ENCODE results near the gene TBXA2R. TPM values are rescaled to one million over a fixed set of nuclear protein-coding genes. Genes with fewer than 3 reads are reported as not detected.

Gene TBXA2R
- total RNA-seq, 2 donors from 2014 or later = 1.3 to 1.8 TPM

GRCh38 chr19:3557461-3558248 lies 49.0 kb downstream of the TBXA2R start, which contains the start of gene MFSD12:
TSS of gene MFSD12 (minus strand) at chr19:3557586. CDS start at chr19:3557403, 183 bp downstream.
- ATAC-seq (peak; percentile 90 to 93), DNase-seq (ENCODE audit: low spot score in 2 of 2) (peak; percentile 94 to 96)
- Mint-ChIP-seq H3K36me3 (peaks cover 6 to 12% of the 10 kb centered on the region in 2 donors), H3K9me3 (no peaks in the 10 kb centered on the region), H3K27ac (peak within 1 kb of the TSS; percentile 83 to 97)

GRCh38 chr19:3556978-3557460 lies 49.7 kb downstream of the TBXA2R start:
- DNase-seq (ENCODE audit: low spot score in 2 of 2) (peak; percentile 57 to 77), ATAC-seq (peak; percentile 39 to 51)
- Mint-ChIP-seq H3K36me3 (peaks cover 6 to 12% of the 10 kb centered on the region in 2 donors), H3K9me3 (no peaks in the 10 kb centered on the region), H3K27ac (peak overlapping the region; percentile 83 to 97)

GRCh38 chr19:3556423-3556977 lies 50.2 kb downstream of the TBXA2R start:
- Mint-ChIP-seq H3K36me3 (peaks cover 6 to 12% of the 10 kb centered on the region in 2 donors), H3K9me3 (no peaks in the 10 kb centered on the region), H3K27ac (peak overlapping the region; percentile 83 to 97)
- no peak for DNase-seq (ENCODE audit: low spot score in 2 of 2)
- no peak for ATAC-seq

DNA sequence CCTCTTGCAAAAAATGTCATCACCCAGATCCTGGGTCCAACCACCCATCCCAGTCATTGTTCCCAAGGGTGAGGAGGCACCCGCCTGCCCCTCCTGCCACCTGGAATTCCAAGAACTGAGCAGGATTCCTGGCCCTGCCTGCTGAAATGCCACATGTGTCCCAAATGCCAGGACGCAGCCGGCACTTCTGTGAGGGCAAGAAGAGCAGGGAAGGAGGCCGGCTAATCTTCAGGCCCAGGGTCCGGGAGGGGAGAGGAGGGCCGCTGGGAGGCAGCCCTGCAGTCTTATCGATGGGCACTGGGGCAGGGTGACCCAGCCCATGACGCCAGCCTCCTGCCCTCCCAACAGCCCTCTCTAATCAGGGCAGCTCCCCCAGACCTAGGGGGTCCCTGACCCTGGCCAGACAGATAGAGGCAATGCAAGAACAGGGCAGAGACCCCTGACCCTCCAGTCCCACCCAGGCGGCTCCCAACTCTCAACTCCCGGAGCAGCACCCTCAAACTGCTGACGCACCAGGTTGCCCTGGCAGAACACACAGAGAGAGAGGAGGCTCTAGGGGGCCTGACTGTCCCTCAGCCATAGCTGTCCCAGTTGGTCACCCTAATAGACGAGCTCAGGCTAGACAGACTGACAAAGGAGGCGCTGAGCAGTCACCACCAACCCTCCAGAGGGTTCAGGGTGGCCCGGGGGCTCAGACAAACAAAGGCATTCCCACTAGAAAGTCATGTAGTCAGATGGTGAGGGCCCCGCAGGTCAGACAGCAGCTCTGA lies 50.8 kb downstream of the TBXA2R start:
- no peak for ATAC-seq

GRCh38 chr19:3554254-3555083 lies 52.2 kb downstream of the TBXA2R start:
- ATAC-seq (peak in 1 of 2 donors; percentile 2), DNase-seq (ENCODE audit: low spot score in 2 of 2) (no peak)
- peaks cover 6 to 12% of the 10 kb centered on the region in 2 donors for H3K36me3 Mint-ChIP-seq
- peak overlapping the region; percentile 83 to 93 for H3K27ac Mint-ChIP-seq
- no peaks in the 10 kb centered on the region for H3K9me3 Mint-ChIP-seq

More for the DNA sequence above, 50.8 kb downstream of the TBXA2R start:
- H3K9me3 Mint-ChIP-seq = no peaks in the 10 kb centered on the region
- H3K27ac Mint-ChIP-seq = peak overlapping the region; percentile 83 to 97
- DNase-seq (ENCODE audit: low spot score in 2 of 2) = no peak
- peaks cover 6 to 12% of the 10 kb centered on the region in 2 donors for H3K36me3 Mint-ChIP-seq

- peak overlapping the region in 1 of 2 donors; percentile 84 for H3K27ac Mint-ChIP-seq
- DNase-seq (ENCODE audit: low spot score in 2 of 2) (no peak), ATAC-seq (no peak)
- H3K36me3 Mint-ChIP-seq = peaks cover 4 to 10% of the 10 kb centered on the region in 2 donors
- no peaks in the 10 kb centered on the region for H3K9me3 Mint-ChIP-seq
These were observed 54.9 kb downstream of the TBXA2R start for GRCh38 chr19:3551792-3552095.

DNA sequence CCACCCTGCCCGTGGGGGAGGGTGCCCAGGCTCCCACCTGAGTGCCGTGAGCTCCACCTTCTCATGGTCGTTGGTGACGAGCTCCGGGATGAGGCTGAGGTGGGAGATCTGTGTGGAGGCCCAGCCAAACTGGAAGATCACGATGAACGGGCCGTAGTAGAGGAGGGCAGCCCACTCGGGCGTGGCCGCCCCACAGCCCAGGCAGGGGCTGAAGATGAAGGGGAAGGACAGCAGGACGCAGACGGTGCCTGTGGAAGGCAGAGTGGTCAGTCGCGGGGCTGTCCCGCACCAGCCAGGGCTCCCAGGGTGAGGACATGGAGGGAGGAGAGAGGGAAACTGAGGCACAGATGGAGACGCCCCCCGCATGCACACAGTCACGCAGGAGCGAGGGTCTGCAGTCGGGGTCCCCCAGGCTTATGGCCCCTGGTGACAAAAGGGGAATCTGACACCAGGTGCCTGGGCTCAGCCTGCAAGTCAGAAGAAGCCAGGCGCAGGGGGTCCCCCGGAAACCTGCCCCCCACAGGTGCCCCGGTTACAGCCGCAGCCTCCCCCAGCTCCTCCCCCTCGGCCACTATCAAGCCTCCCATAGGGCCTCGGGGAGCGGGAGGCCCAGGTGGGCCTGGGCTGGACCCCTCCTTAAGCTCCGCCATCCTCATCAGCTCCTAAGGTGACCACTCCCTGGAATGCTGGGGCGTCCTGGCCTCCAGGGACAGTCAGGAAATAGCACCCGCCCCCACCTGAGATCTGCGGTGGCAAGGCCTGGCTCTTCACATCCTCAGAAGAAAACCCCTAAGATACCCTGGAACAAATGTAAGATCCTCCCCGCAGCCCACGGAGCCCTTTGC lies 55.5 kb downstream of the TBXA2R start:
- Mint-ChIP-seq H3K36me3 (peaks cover 0 to 5% of the 10 kb centered on the region in 2 donors), H3K9me3 (no peaks in the 10 kb centered on the region), H3K27ac (peak overlapping the region in 1 of 2 donors; percentile 68)
- DNase-seq (ENCODE audit: low spot score in 2 of 2) = no peak
- no peak for ATAC-seq

GRCh38 chr19:3549816-3550215 lies 56.9 kb downstream of the TBXA2R start:
- no peaks in the 10 kb centered on the region for H3K9me3 Mint-ChIP-seq
- DNase-seq (ENCODE audit: low spot score in 2 of 2) (no peak), ATAC-seq (no peak)
- no peaks in the 10 kb centered on the region for H3K36me3 Mint-ChIP-seq
- no peak overlapping the region for H3K27ac Mint-ChIP-seq

DNA sequence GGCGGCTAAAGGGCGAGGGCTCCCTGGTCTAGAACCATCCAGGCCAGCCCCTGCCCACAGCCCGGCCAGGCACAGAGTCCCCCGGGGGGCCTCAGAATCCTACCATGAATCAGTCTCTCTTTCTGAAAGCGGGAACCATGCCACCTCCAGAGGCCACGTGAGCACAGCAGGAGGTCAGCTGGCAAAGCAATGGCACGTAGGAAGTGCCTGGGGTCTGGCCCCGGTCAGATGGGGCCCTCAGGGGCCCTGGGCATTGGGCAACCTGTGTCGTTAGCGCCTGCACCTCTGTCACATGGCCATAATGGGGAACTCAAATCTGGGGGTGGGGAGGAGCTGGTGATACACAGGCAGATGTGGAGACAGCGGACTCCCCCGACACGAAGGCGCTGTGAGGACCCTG lies 58.1 kb downstream of the TBXA2R start:
- DNase-seq (ENCODE audit: low spot score in 2 of 2) (no peak), ATAC-seq (no peak)
- H3K27ac Mint-ChIP-seq = peak overlapping the region in 1 of 2 donors; percentile 37
- no peaks in the 10 kb centered on the region for H3K36me3 Mint-ChIP-seq
- H3K9me3 Mint-ChIP-seq = no peaks in the 10 kb centered on the region

GRCh38 chr19:3547767-3548282 lies 58.9 kb downstream of the TBXA2R start:
- no peaks in the 10 kb centered on the region for H3K9me3 Mint-ChIP-seq

GRCh38 chr19:3547301-3547731 lies 59.4 kb downstream of the TBXA2R start:
- no peaks in the 10 kb centered on the region for H3K9me3 Mint-ChIP-seq
- peak in 1 of 2 donors; percentile 38 for ATAC-seq
- DNase-seq (ENCODE audit: low spot score in 2 of 2) = peak in 1 of 2 donors; percentile 68
- H3K27ac Mint-ChIP-seq = peak overlapping the region in 1 of 2 donors; percentile 41
- H3K36me3 Mint-ChIP-seq = no peaks in the 10 kb centered on the region

More at GRCh38 chr19:3547767-3548282, 58.9 kb downstream of the TBXA2R start:
- ATAC-seq (no peak), DNase-seq (ENCODE audit: low spot score in 2 of 2) (no peak)
- Mint-ChIP-seq H3K27ac (peak overlapping the region in 1 of 2 donors; percentile 41), H3K36me3 (no peaks in the 10 kb centered on the region)

- ATAC-seq (no peak), DNase-seq (ENCODE audit: low spot score in 2 of 2) (no peak)
- Mint-ChIP-seq H3K9me3 (no peaks in the 10 kb centered on the region), H3K27ac (peak overlapping the region in 1 of 2 donors; percentile 41), H3K36me3 (no peaks in the 10 kb centered on the region)
These were observed 60.6 kb downstream of the TBXA2R start for GRCh38 chr19:3546119-3546518.

GRCh38 chr19:3545669-3546034 lies 61.0 kb downstream of the TBXA2R start:
- peak overlapping the region; percentile 36 to 72 for H3K27ac Mint-ChIP-seq
- ATAC-seq = no peak
- DNase-seq (ENCODE audit: low spot score in 2 of 2) = no peak
- H3K9me3 Mint-ChIP-seq = no peaks in the 10 kb centered on the region
- H3K36me3 Mint-ChIP-seq = no peaks in the 10 kb centered on the region

GRCh38 chr19:3544742-3545668 lies 61.7 kb downstream of the TBXA2R start:
- Mint-ChIP-seq H3K9me3 (no peaks in the 10 kb centered on the region), H3K27ac (peak overlapping the region; percentile 36 to 72), H3K36me3 (peaks cover 0 to under 1% of the 10 kb centered on the region in 2 donors)
- ATAC-seq (peak; percentile 70 to 84), DNase-seq (ENCODE audit: low spot score in 2 of 2) (peak; percentile 83 to 96)
